Heart right ventricle (tissue), 16 donors: ENCODE data around the gene BPHL. TPM values are rescaled to one million over a fixed set of nuclear protein-coding genes. Genes with fewer than 3 reads are reported as not detected.
"Not testable (repeated sequence)": the region's sequence is repeated elsewhere in the genome, so short reads cannot be mapped to it uniquely, and the experiment has no call there.

Experiments used
- ATAC-seq, 8 donors: fragments of 200-7000 bp; cut with Tn5 transposase; one replicate each; pipeline ENCODE4 v1.9.1; 2020; ENCODE audit warnings: mild to moderate bottlenecking in 8 of 8, moderate library complexity in 8 of 8, moderate number of reproducible peaks in 1 of 8
- DNase-seq, 2 donors: peaks; one replicate each; pipeline ENCODE4 v3.0.0-alpha.2; 2020
- H3K27ac ChIP-seq, 10 donors: fragments of 200-600 bp; sonication (generic) in 2 of 10; one replicate each; pipeline versions ENCODE4 v1.5.0 to v1.8.0; 2020 to 2022; ENCODE audit warnings: mild to moderate bottlenecking in 3 of 10
- H3K27me3 ChIP-seq, 7 donors: fragments of 200-600 bp; one replicate each; pipeline ENCODE4 v1.8.0; 2021 to 2022; ENCODE audit warnings: mild to moderate bottlenecking in 2 of 7
- H3K36me3 ChIP-seq, 9 donors: fragments of 200-600 bp; sonication (generic) in 1 of 9; one replicate each; pipeline versions ENCODE4 v1.5.0 to v1.8.0; 2020 to 2022; ENCODE audit warnings: mild to moderate bottlenecking in 2 of 9
- H3K4me1 ChIP-seq, 9 donors: fragments of 200-600 bp; sonication (generic) in 1 of 9; one replicate each; pipeline versions ENCODE4 v1.5.0 to v1.8.0; 2020 to 2022; ENCODE audit warnings: mild to moderate bottlenecking in 4 of 9
- H3K4me3 ChIP-seq, 10 donors: fragments of 200-600 bp; sonication (generic) in 2 of 10; one replicate each; pipeline versions ENCODE4 v1.5.0 to v1.8.0; 2020 to 2022; ENCODE audit warnings: mild to moderate bottlenecking in 7 of 10, moderate library complexity in 2 of 10
- H3K9me3 ChIP-seq, 11 donors: fragments of 200-600 bp in 10 of 11; sonication (generic) in 2 of 11; one replicate each; pipeline versions ENCODE4 v1.5.0 to v1.8.0; 2013 to 2022; ENCODE audit warnings: mild to moderate bottlenecking in 2 of 11, control low read depth in 1 of 11, moderate library complexity in 1 of 11
- CTCF ChIP-seq, 9 donors: fragments of 200-600 bp; sonication (generic) in 2 of 9; IDR thresholded peaks; one replicate each; pipeline versions ENCODE4 v1.5.0 to v1.8.0; 2021 to 2022; ENCODE audit warnings: antibody characterized with exemption in 9 of 9, mild to moderate bottlenecking in 5 of 9, moderate library complexity in 1 of 9
- WGBS, 2 donors: extraction: QIAGEN DNeasy Blood & Tissue Kit; methylation state at CpG; one replicate each; pipeline ENCODE4 v1.1.7; 2013; ENCODE audit warnings: inconsistent platforms in 1 of 2; 5-methylcytosine and 5-hydroxymethylcytosine counted together
- intact Hi-C, 10 donors: fragments of 100-400 bp; cut with DNase I; formaldehyde crosslinking; loops; one replicate each; pipeline versions ENCODE4 v1.11.1 to v1.14.2; 2022
- polyA plus RNA-seq, 2 donors: library from polyadenylated mRNA; stranded (reverse); fragments of 200-250 nt; gene quantifications; one replicate each; pipeline ENCODE4 v1.2.3, GENCODE V29; 2013
- total RNA-seq, 10 donors: library from RNA; stranded (reverse); fragmentation: NEBNext Ultra II Directional in 3 of 10; extraction: Animal tissue kit (Norgen Biotek cat#: 25700) in 3 of 10; gene quantifications; one replicate each; pipeline versions ENCODE4 v1.2.1 to v1.2.4, GENCODE V29; 2021 to 2023
- donor health status: Arrhythmogenic right ventricular cardiomyopathy.
- donor health status: ischemic (EF 13 %, LVEDD 7.1; RV severe dilation, severe dysfunction).
- donor health status: healthy with polysubstance abuse.
- donor health status: DM: no; HTN: yes; CAD: no.
- donor health status: DM: no; HTN: no; CAD: no.
- donor health status: ischemic (EF 25% LVEDD 6.9; RV normal size, moderate dysfunction).
- donor health status: ischemic (EF 25% LVEDD 5.7; RV mildly dilated, moderate dysfunction).
- donor health status: healthy.
- donor health status: DM: yes; HTN: yes; CAD: no.
- donor health status: Ischemic cardiomyopathy.
- donor health status: ischemic (EF 35%, LVEDD 5.7; RV mildly dilated, moderate dysfunction).
- donor health status: nonischemic (EF 11% LVEDD 7.7; RV severe dilation, severe dysfunction).
- donor health status: DM: yes; HTN: yes; CAD: no.
- donor health status: PGD.
- donor health status: ischemic (EF 29% LVEDD 5.4; RV normal size, mild dysfunction).
- donor health status: nonischemic (EF 23%, LVEDD 6.1; RV moderate dilation, normal function).

Gene BPHL
- total and polyA plus RNA-seq, 12 donors: 5.3 to 44.4 (median 21.0) TPM

- no peaks in the 10 kb centered on the region for H3K9me3 ChIP-seq
- TF ChIP-seq CTCF (IDR thresholded peaks at IDR 0.05): no peak
- 89 to 95% methylated on average over 13 of the region's 13 CpGs for WGBS, 2 donors
- peaks cover 0 to 29% (median 16%) of the 10 kb centered on the region in 9 donors for H3K4me1 ChIP-seq
- no peak overlapping the region for H3K27ac ChIP-seq
- H3K4me3 ChIP-seq: no peak overlapping the region
- ATAC-seq: no peak
- intact Hi-C loops: loop anchor here in 2 of 10 donors (5.0 to 10.0 kb wide), 2 partner anchors 357 to 599 kb away; no protein-coding TSS in a partner anchor
- DNase-seq: no peak
- no peaks in the 10 kb centered on the region for H3K27me3 ChIP-seq
- H3K36me3 ChIP-seq: peaks cover 0 to 87% (median 3%) of the 10 kb centered on the region in 9 donors
Observed at GRCh38 chr6:3135668-3136291, 17.3 kb downstream of the BPHL start.

- Histone ChIP-seq H3K4me1 (peaks cover 0 to 29% (median 16%) of the 10 kb centered on the region in 9 donors), H3K27ac (no peak overlapping the region), H3K4me3 (no peak overlapping the region), H3K27me3 (no peaks in the 10 kb centered on the region), H3K36me3 (peaks cover 0 to 87% (median 10%) of the 10 kb centered on the region in 9 donors), H3K9me3 (no peaks in the 10 kb centered on the region)
- TF ChIP-seq CTCF (IDR thresholded peaks at IDR 0.05): no peak
- DNase-seq (no peak), ATAC-seq (no peak)
- WGBS, 2 donors: 93% methylated on average over 8 of the region's 8 CpGs
- intact Hi-C loops: loop anchor here in 2 of 10 donors (5.0 to 10.0 kb wide), 2 partner anchors 356 to 598 kb away; no protein-coding TSS in a partner anchor
Observed at GRCh38 chr6:3136292-3137011, 17.9 kb downstream of the BPHL start.

GRCh38 chr6:3137057-3137777, 18.7 kb downstream of the BPHL start:
- DNase-seq: no peak
- 94 to 96% methylated on average over 12 of the region's 12 CpGs for WGBS, 2 donors
- intact Hi-C loops: loop anchor here in 2 of 10 donors (5.0 to 10.0 kb wide), 2 partner anchors 355 to 598 kb away; no protein-coding TSS in a partner anchor
- H3K36me3 ChIP-seq: peaks cover 0 to 89% (median 12%) of the 10 kb centered on the region in 9 donors
- no peak for ATAC-seq
- H3K27ac ChIP-seq: peak overlapping the region in 4 of 10 donors; percentile 13 to 69 (median 38)
- H3K4me1 ChIP-seq: peaks cover 0 to 29% (median 16%) of the 10 kb centered on the region in 9 donors
- H3K27me3 ChIP-seq: no peaks in the 10 kb centered on the region
- H3K4me3 ChIP-seq: no peak overlapping the region
- H3K9me3 ChIP-seq: no peaks in the 10 kb centered on the region
- no peak for TF ChIP-seq CTCF (IDR thresholded peaks at IDR 0.05)

GRCh38 chr6:3137873-3138272, 19.4 kb downstream of the BPHL start:
- H3K9me3 ChIP-seq, H3K4me3 ChIP-seq, DNase-seq, H3K27me3 ChIP-seq, ATAC-seq: not testable (repeated sequence)
- Histone ChIP-seq H3K36me3 (peaks cover 0 to 91% (median 16%) of the 10 kb centered on the region in 9 donors), H3K27ac (peak overlapping the region in 7 of 10 donors; percentile 13 to 74 (median 29)), H3K4me1 (peaks cover 0 to 29% (median 16%) of the 10 kb centered on the region in 9 donors)
- 82 to 87% methylated on average over 6 of the region's 6 CpGs for WGBS, 2 donors
- intact Hi-C loops: loop anchor here in 2 of 10 donors (5.0 to 10.0 kb wide), 2 partner anchors 354 to 597 kb away; no protein-coding TSS in a partner anchor
